Activated T-cell treated with anti-CD3 and anti-CD28 coated beads, Interleukin-2, amount 50 U/mL, for 1 hour (primary cell): ENCODE measurements around the gene ZMIZ1.

ENCODE experiments used
- DNase-seq: peaks from one replicate; pipeline ENCODE4 v3.0.0-alpha.2; 2020

The ZMIZ1 gene

DNA sequence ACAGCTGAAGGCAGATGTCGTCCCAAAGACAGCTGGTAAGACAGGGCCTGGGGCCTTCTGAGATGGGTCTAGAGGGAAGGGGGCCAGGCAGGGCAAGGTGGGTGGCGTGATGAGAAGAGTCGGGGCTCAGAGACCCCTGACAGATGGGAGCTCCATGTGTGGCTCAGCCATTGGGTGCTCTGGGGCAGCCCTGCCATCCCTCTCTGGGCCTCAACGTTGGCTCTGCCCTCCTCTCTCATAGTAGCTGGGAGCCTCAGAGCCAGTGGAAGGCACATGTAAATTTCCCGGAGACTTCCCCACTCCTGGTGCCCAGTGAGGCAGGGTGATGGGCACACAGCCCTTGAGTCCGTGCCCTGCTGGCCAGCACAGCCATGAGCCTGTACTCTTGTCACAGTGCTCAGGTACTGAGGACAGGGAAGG, 280.3 kb downstream of the ZMIZ1 start:
- DNase-seq = no peak

DNA sequence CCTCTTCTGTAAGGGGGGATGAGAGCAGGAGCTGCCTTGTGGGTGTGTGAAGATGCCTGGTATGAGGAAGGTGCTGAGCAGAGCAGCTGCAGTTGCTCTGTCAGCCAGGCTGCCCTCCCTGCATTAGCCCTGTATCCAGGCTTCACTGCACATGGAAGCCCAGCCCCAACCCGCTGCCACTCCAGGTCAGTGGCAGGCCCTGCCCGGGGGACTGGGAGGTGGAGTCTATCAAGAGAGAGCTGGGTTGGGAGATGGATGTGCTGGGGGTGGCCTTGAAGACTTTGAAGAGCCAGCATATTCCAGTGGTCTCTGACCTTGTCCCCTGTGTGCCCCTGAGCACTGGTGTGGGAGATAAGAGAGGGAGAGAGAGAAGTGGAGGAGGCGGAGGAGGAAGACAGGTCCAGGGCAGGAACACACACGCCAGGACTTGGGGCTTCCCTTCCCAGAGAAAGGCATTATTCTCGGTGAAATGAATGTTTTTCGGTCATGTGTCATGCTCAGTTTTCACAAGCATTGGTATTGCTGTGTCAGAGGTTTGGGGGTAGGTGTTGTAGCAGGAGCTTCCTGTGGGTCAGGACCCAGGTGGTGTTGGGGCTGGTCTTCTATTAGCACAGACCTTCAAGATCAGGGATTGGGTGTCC, 281.1 kb downstream of the ZMIZ1 start:
- DNase-seq = no peak

DNA sequence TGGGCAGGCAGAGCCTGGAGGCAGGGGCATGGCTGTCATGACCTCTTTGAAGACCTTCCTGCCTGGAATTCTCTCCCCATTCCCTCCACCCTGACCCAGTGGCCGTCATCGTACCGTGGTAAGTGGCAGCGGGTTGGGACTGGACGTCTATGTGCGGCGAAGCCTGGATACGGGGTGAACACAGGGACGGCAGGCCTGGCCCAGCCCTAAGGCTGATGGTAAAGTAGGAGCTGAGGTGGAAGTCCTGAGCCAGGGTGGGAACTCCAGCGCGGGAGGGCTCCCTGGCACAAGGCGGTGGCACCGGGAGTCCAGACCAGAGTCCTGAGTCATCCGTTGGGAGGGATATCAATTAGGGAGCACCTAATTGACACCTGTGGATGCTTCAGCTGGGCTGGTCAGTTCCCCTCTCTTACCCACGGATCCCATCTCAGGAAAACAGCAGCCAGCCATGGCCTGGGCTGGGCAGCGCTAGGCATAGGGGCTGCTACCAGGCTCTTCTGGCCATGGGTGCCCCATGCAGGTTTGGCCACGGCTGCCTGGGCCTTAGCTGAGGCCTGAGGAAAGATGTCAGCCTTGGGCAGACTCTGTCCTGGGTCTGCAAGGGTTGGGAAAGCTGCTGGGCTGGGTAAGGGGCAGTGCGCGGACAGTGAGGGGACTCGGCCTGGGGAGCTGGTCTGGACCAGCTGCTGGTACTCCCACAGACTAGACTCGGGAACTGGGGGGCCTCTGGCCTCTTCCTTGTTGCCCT, 281.8 kb downstream of the ZMIZ1 start:
- no peak for DNase-seq

DNA sequence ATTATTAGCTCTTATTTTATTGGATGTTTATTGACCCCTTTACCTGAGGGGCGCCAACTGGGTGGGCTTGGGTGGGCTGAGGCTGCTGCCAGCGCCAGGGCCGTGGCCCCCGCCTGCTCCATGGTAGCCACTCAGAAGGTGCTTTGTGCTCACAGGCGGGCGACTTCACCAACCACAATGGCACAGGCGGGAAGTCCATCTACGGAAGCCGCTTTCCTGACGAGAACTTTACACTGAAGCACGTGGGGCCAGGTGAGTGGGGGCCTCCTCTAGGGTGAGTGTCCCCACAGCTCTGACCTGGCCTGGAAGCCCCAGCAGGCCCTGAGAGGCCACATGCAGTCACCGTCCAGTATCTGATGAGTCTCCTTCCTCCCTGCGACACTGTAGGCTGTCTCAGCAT, 282.6 kb downstream of the ZMIZ1 start:
- DNase-seq = no peak

DNA sequence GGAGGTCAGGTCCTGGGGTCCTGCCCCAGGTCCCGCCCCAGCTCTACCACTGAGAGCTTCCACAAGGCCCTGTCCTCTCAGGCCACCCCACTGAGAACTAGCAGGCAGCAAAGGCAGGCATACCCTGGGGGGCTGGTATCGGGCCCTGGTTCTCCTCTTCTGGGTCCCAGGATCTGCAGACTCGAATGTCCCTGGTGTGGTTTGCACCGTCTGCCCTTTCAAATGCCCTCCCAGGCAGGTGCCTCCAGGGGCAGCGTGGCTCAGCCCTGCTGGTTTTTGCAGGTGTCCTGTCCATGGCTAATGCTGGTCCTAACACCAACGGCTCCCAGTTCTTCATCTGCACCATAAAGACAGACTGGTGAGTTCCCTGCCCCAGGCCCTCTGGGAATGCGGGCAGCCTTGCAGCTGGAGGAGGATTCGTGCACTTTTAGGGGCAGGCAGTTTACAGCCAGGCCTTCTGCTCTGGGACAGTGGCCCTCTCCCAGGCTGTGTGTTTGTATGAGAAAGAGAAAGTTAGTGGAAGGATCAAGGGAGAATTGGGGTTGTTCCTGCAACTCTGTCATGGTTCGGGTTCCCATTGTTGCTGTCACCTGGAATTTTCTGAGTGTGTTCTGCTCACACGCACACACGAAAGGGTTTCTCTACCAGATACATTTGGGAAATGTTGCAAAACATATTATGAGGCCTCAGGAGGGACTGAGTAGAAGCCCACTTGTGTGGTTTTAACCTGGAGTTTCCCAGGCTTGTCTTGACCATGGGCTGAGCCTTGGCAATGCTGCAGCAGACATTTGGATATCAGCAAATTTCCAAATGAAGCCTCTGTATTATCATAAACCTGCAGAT, 283.5 kb downstream of the ZMIZ1 start:
- no peak for DNase-seq

DNA sequence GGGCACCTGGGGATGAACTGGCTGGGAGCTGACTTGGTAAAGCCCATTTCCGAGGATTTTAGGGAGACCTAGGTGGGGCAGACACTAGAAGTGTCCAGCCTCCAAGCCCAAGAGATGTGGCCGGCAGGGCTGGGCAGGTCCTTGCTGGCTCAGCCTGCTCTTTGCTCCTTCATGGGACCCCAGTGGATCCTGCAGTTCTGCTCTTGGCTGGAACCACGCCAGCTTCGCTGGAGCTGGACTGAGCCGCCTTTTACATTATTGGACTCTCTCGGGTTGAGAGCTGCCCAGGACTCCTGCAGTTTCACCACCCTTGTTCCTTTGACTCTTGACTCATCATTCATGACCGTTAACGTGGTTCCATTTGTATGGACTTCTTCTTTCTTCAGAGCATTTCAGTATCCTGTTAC, 284.2 kb downstream of the ZMIZ1 start:
- DNase-seq = no peak

DNA sequence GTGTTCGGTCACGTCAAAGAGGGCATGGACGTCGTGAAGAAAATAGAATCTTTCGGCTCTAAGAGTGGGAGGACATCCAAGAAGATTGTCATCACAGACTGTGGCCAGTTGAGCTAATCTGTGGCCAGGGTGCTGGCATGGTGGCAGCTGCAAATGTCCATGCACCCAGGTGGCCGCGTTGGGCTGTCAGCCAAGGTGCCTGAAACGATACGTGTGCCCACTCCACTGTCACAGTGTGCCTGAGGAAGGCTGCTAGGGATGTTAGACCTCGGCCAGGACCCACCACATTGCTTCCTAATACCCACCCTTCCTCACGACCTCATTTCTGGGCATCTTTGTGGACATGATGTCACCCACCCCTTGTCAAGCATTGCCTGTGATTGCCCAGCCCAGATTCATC, 285.0 kb downstream of the ZMIZ1 start:
- no peak for DNase-seq

DNA sequence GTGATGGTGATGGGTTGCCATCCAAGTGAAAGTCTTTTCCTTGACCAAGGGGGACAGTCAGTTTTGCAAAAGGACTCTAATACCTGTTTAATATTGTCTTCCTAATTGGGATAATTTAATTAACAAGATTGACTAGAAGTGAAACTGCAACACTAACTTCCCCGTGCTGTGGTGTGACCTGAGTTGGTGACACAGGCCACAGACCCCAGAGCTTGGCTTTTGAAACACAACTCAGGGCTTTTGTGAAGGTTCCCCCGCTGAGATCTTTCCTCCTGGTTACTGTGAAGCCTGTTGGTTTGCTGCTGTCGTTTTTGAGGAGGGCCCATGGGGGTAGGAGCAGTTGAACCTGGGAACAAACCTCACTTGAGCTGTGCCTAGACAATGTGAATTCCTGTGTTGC, 285.4 kb downstream of the ZMIZ1 start:
- no peak for DNase-seq

DNA sequence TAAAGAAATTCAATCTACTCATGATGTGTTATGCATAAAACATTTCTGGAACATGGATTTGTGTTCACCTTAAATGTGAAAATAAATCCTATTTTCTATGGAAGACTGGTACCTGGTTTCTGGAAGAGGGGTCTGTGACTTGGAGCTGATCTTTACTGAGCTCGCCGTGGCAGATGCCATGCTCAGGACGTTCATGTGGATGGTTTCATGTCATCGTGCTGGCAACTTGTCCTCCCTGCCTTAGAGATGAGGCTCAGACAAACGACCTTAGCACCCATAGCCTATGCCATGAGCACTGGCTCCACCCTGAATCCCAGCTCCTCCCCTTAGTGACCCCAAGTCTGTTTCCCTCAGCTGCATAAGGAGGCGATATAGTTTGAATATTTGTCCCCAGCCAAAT, 285.8 kb downstream of the ZMIZ1 start:
- no peak for DNase-seq

DNA sequence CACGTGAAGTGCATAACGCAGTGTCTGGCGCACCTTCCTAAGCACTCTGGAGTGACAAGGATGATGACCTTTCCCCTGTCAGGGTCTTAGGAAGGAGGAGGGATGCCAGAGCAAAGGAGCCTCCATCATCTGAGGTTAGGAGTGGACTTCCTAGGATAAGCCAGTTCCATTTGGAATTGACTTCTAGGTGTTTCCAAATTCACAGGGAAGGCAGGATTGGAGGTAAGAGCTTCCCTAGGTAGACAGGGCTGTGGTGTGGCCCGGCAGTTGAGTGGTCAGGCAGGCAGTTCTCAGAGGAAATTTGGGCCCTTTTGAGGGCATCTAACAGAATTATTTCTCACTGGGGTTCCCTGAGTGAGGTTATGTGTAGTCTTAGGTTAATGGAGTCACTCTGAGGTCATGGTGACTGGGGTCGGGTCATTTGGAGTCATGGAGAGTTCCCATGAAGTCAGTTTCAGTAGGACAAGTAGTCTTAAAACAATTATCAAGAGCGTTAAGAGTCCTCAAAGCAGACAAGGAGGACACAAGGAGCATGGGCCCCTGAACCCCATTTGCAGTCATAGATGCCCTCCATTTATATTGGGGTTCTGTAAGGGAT, 286.8 kb downstream of the ZMIZ1 start:
- no peak for DNase-seq

DNA sequence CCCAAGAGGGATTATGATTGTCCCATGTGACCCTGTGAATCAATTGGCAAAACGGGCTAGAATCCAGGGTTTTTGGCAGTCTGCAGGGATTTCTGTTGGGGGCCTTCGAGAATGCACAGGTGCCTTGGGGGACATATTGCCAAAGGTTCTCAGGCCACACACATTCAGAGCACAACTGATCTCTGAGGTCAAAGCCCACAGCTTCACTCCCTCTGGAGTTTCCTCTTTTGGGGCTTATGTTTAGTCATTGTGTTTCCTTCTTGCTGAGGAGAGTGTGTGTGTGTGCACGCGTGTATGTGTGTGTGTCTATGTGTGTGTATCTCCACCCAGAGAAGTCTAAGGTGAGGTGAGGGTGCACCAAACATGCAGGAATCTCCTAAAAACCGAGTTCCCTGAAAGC, 287.3 kb downstream of the ZMIZ1 start:
- DNase-seq = no peak

DNA sequence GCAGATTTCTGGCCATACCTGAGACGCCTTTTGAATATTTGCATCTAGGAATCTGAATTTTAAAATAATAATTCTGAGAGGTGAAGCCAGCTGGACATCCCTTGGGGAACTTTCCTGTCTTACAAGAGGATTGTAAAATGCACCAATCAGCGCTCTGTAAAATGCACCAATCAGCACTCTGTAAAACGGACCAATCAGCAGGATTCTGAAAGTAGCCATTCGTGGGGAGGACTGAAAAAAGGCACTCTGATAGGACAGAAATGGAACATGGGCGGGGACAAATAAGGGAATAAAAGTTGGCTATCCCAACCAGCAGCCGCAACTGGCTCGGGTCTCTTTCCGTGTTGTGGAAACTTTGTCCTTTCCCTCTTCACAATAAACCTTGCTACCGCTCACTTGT, 288.4 kb downstream of the ZMIZ1 start:
- no peak for DNase-seq

DNA sequence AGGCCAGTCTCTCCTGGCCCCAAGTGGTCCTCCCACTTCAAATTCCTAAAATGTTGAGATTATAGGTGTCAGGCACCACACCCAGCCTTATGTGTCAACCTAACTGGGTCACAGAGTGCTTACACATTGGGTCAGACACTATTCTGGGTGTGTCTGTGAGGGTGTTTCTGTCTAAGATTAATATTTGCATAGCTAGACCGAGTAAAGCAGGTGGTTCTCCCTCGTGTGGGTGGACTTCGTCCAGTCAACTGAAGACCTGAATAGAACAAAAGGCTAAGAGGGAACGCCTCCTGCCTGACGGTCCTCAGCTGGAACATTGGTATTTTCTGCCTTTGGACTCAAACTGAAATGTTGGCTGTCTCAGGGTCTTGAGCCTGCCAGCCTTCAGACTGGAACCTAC, 290.0 kb downstream of the ZMIZ1 start:
- DNase-seq = no peak

DNA sequence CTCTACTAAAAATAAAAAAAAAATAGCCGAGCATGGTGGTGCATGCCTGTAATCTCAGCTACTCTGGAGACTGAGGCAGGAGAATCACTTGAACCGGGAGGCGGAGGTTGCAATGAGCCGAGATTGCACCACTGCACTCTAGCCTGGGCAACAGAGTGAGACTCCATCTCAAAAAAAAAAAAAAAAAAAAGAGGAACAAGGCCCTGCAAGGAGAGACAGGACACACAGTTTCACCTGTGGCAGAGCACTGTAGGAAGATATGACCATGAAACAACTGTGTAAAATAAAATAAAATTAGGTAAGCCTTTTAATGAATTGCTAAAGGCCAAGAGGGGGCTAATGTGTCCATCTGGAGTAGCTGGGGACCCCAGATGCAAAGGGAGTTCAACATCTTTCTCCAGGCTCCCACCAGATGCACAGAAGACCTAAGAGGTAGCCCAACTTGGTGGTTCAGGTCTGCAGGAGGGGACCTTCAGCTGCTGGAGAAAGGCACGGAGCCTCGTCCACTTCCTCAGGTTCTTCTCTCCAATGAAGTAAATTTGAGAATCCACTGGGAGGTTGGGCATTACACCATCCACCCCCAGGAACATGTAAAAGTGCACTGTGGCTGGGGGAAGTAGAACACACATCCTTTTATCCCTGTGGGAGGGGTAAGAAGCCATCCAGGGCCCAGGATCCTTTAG, 291.2 kb downstream of the ZMIZ1 start:
- DNase-seq = no peak

DNA sequence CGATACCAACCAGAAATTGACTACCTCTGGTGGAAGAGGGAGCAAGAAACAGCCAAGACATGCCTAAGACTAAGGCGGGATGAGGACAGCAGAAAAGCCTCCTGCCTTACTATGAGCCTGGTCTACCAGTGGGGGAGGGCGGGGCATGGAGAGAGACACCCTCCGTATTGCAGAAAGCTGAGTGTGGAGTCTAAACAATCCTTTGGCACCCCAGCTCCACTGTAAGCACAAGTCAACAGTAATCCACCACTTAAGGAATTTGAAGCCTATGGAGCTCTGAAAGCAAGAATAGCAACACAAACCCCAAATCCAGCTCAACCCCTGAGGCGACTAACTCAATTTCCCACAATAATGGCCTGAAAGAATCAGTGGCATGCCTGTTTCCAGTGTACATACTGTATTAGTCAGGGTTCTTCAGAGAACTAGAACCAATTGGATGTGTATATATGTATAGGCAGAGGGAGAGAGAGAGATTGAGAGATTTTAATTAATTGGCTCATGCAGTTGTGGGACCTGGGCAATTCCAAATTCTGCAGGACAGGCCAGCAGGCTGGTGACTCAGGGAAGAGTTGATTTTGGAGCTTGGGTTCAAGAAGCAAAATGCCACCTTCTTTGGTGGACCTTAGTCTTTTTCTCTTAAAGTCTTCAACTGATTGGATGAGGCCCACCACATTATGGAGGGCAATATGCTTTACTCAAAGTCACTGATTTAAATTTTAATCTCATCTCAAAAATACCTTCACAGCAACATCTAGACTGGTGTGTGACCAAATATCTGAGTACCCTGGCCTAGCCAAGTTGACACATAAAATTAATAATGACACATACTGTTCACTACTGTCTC, 292.0 kb downstream of the ZMIZ1 start:
- DNase-seq = no peak

DNA sequence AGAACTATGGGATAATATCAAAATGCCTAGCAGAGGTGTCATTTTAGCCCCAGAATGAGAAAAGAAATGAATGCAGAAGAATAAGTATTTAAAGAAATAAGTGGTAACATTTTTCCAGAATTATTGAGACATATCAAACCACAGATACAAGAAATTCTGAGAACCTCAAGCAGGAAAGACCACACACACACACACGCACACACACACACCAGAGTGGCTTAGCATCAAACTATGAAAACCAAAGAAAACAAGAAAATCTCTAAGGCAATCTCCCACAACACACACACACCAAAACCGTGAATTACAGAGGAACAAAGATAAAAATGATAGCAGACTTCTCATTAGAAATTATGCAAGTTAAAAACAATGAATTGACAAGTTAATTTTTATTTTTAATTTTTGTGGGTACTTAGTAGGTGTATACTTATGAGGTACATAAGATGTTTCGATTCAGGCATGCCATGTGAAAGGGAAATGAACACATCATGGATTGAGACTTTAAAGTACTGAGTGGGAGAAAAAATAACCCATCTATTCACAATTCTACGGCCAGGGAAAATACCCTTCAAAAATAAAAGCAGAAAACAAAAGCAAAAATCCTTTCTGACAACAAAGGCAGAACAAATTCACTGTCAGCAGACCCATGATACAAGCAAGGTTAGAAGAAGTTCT, 293.1 kb downstream of the ZMIZ1 start:
- no peak for DNase-seq
